Activated naive CD8-positive, alpha-beta T cell (primary cell): ENCODE measurements around the gene ABCG5.

ENCODE experiments used
- H3K27ac Mint-ChIP-seq: one replicate; pipeline ENCODE4 v1.8.0; 2021; ENCODE audit warnings: mixed read lengths
- H3K27me3 Mint-ChIP-seq: one replicate; pipeline ENCODE4 v1.8.0; 2021; ENCODE audit warnings: mixed read lengths
- H3K36me3 Mint-ChIP-seq: one replicate; pipeline ENCODE4 v1.8.0; 2021; ENCODE audit warnings: mixed read lengths
- H3K4me1 Mint-ChIP-seq: one replicate; pipeline ENCODE4 v1.8.0; 2021; ENCODE audit warnings: low read depth, mixed read lengths
- H3K4me3 Mint-ChIP-seq: one replicate; pipeline ENCODE4 v1.8.0; 2021; ENCODE audit warnings: mild to moderate bottlenecking, mixed read lengths
- H3K9me3 Mint-ChIP-seq: one replicate; pipeline ENCODE4 v1.8.0; 2021; ENCODE audit warnings: low read depth, mixed read lengths

Gene ABCG5

GRCh38 chr2:43838560-43839267, at the start of gene ABCG5, which contains the start of gene ABCG8:
TSS of gene ABCG5 (minus strand) at chr2:43838839. CDS start at chr2:43838679, 160 bp downstream.
TSS of gene ABCG8 (plus strand) at chr2:43838971. CDS start at chr2:43839054, 83 bp downstream.
- no peaks in the 10 kb centered on the region for H3K36me3 Mint-ChIP-seq
- H3K4me1 Mint-ChIP-seq: no peaks in the 10 kb centered on the region
- no peak within 1 kb of the TSS for H3K27ac Mint-ChIP-seq
- H3K9me3 Mint-ChIP-seq: no peaks in the 10 kb centered on the region
- H3K4me3 Mint-ChIP-seq: no peak within 1 kb of the TSS
- H3K27me3 Mint-ChIP-seq: no peaks in the 10 kb centered on the region

GRCh38 chr2:43887176-43887575, 48.5 kb upstream of the ABCG5 start:
- H3K4me1 Mint-ChIP-seq: no peaks in the 10 kb centered on the region
- no peaks in the 10 kb centered on the region for H3K9me3 Mint-ChIP-seq
- H3K27ac Mint-ChIP-seq: peak overlapping the region; percentile 50
- H3K36me3 Mint-ChIP-seq: peaks cover 30% of the 10 kb centered on the region
- no peaks in the 10 kb centered on the region for H3K27me3 Mint-ChIP-seq
- H3K4me3 Mint-ChIP-seq: no peak overlapping the region

- Mint-ChIP-seq H3K27ac (no peak overlapping the region), H3K4me1 (no peaks in the 10 kb centered on the region), H3K36me3 (peaks cover 24% of the 10 kb centered on the region), H3K4me3 (no peak overlapping the region), H3K9me3 (no peaks in the 10 kb centered on the region), H3K27me3 (no peaks in the 10 kb centered on the region)
Observed at GRCh38 chr2:43885132-43885632, 46.5 kb upstream of the ABCG5 start.

GRCh38 chr2:43884689-43885088, 46.0 kb upstream of the ABCG5 start:
- Mint-ChIP-seq H3K9me3 (no peaks in the 10 kb centered on the region), H3K27me3 (no peaks in the 10 kb centered on the region)

GRCh38 chr2:43882312-43882711, 43.7 kb upstream of the ABCG5 start:
- no peaks in the 10 kb centered on the region for H3K27me3 Mint-ChIP-seq
- peaks cover 9% of the 10 kb centered on the region for H3K36me3 Mint-ChIP-seq
- no peak overlapping the region for H3K4me3 Mint-ChIP-seq
- peaks cover 6% of the 10 kb centered on the region for H3K4me1 Mint-ChIP-seq
- no peak overlapping the region for H3K27ac Mint-ChIP-seq
- no peaks in the 10 kb centered on the region for H3K9me3 Mint-ChIP-seq

More at GRCh38 chr2:43884689-43885088, 46.0 kb upstream of the ABCG5 start:
- Mint-ChIP-seq H3K27ac (no peak overlapping the region), H3K4me1 (no peaks in the 10 kb centered on the region), H3K36me3 (peaks cover 24% of the 10 kb centered on the region), H3K4me3 (no peak overlapping the region)

- Mint-ChIP-seq H3K4me1 (peaks cover 6% of the 10 kb centered on the region), H3K9me3 (no peaks in the 10 kb centered on the region), H3K4me3 (no peak overlapping the region), H3K36me3 (peaks cover 2% of the 10 kb centered on the region), H3K27me3 (peaks cover 9% of the 10 kb centered on the region), H3K27ac (no peak overlapping the region)
Observed at GRCh38 chr2:43880952-43881351, 42.3 kb upstream of the ABCG5 start.

- peaks cover 2% of the 10 kb centered on the region for H3K36me3 Mint-ChIP-seq
- peaks cover 6% of the 10 kb centered on the region for H3K4me1 Mint-ChIP-seq
- no peak overlapping the region for H3K27ac Mint-ChIP-seq
- H3K4me3 Mint-ChIP-seq: no peak overlapping the region
- H3K27me3 Mint-ChIP-seq: peaks cover 9% of the 10 kb centered on the region
- H3K9me3 Mint-ChIP-seq: no peaks in the 10 kb centered on the region
Observed at GRCh38 chr2:43880471-43880870, 41.8 kb upstream of the ABCG5 start.

GRCh38 chr2:43879261-43879660, 40.6 kb upstream of the ABCG5 start:
- Mint-ChIP-seq H3K27me3 (peaks cover 9% of the 10 kb centered on the region), H3K9me3 (no peaks in the 10 kb centered on the region), H3K4me3 (no peak overlapping the region), H3K4me1 (peaks cover 6% of the 10 kb centered on the region), H3K36me3 (peaks cover 2% of the 10 kb centered on the region), H3K27ac (no peak overlapping the region)

- no peak overlapping the region for H3K4me3 Mint-ChIP-seq
- no peaks in the 10 kb centered on the region for H3K36me3 Mint-ChIP-seq
- no peak overlapping the region for H3K27ac Mint-ChIP-seq
- H3K4me1 Mint-ChIP-seq: peaks cover 6% of the 10 kb centered on the region
- no peaks in the 10 kb centered on the region for H3K9me3 Mint-ChIP-seq
- H3K27me3 Mint-ChIP-seq: peaks cover 14% of the 10 kb centered on the region
Observed at GRCh38 chr2:43877782-43878464, 39.3 kb upstream of the ABCG5 start.

- no peaks in the 10 kb centered on the region for H3K36me3 Mint-ChIP-seq
- peaks cover 21% of the 10 kb centered on the region for H3K27me3 Mint-ChIP-seq
- no peak overlapping the region for H3K27ac Mint-ChIP-seq
- no peak overlapping the region for H3K4me3 Mint-ChIP-seq
- H3K4me1 Mint-ChIP-seq: peaks cover 6% of the 10 kb centered on the region
- H3K9me3 Mint-ChIP-seq: no peaks in the 10 kb centered on the region
Observed at GRCh38 chr2:43874776-43875451, 36.3 kb upstream of the ABCG5 start.

GRCh38 chr2:43872151-43872550, 33.5 kb upstream of the ABCG5 start:
- Mint-ChIP-seq H3K4me1 (no peaks in the 10 kb centered on the region), H3K27me3 (peaks cover 27% of the 10 kb centered on the region), H3K4me3 (no peak overlapping the region), H3K9me3 (no peaks in the 10 kb centered on the region), H3K36me3 (no peaks in the 10 kb centered on the region), H3K27ac (no peak overlapping the region)

GRCh38 chr2:43855292-43855691, 16.7 kb upstream of the ABCG5 start:
- Mint-ChIP-seq H3K4me1 (no peaks in the 10 kb centered on the region), H3K27me3 (peaks cover 18% of the 10 kb centered on the region), H3K9me3 (no peaks in the 10 kb centered on the region), H3K4me3 (no peak overlapping the region), H3K36me3 (no peaks in the 10 kb centered on the region), H3K27ac (no peak overlapping the region)

- no peaks in the 10 kb centered on the region for H3K9me3 Mint-ChIP-seq
- H3K4me1 Mint-ChIP-seq: no peaks in the 10 kb centered on the region
- no peaks in the 10 kb centered on the region for H3K36me3 Mint-ChIP-seq
- no peak overlapping the region for H3K4me3 Mint-ChIP-seq
- H3K27ac Mint-ChIP-seq: no peak overlapping the region
- H3K27me3 Mint-ChIP-seq: peaks cover 18% of the 10 kb centered on the region
Observed at GRCh38 chr2:43854671-43855070, 16.0 kb upstream of the ABCG5 start.

GRCh38 chr2:43853141-43854081, 14.8 kb upstream of the ABCG5 start:
- Mint-ChIP-seq H3K27me3 (peaks cover 17% of the 10 kb centered on the region), H3K9me3 (no peaks in the 10 kb centered on the region), H3K36me3 (no peaks in the 10 kb centered on the region), H3K4me1 (no peaks in the 10 kb centered on the region), H3K4me3 (no peak overlapping the region), H3K27ac (no peak overlapping the region)
